Measurements from ENCODE around the gene SERPINB1. TPM values are rescaled to one million over a fixed set of nuclear protein-coding genes. Genes with fewer than 3 reads are reported as not detected.

Gene SERPINB1
- total RNA-seq, 6 experiments from 2014 or later = 21.1 to 39.2 (median 29.3) TPM

GRCh38 chr6:2786269-2786668, 55.4 kb downstream of the SERPINB1 start:
- H3K27me3 Mint-ChIP-seq (ENCODE audit: insufficient read depth) = peaks cover 4% of the 10 kb centered on the region
- no peak for DNase-seq
- peaks cover 25% of the 10 kb centered on the region for H3K36me3 Mint-ChIP-seq (ENCODE audit: low read depth)
- no peak overlapping the region for H3K4me3 Mint-ChIP-seq
- TF ChIP-seq CTCF (IDR thresholded peaks at IDR 0.05) = no peak
- no peaks in the 10 kb centered on the region for H3K9me3 Mint-ChIP-seq
- peaks cover 25% of the 10 kb centered on the region for H3K4me1 Mint-ChIP-seq (ENCODE audit: low read depth)
- no peak overlapping the region; the same call in 1 of the 2 replicates for H3K27ac Mint-ChIP-seq

GRCh38 chr6:2784930-2785329, 56.7 kb downstream of the SERPINB1 start:
- Mint-ChIP-seq H3K9me3 (no peaks in the 10 kb centered on the region), H3K4me3 (no peak overlapping the region), H3K4me1 (ENCODE audit: low read depth) (peaks cover 12% of the 10 kb centered on the region), H3K27me3 (ENCODE audit: insufficient read depth) (peaks cover 2% of the 10 kb centered on the region), H3K27ac (no peak overlapping the region), H3K36me3 (ENCODE audit: low read depth) (peaks cover 25% of the 10 kb centered on the region)
- TF ChIP-seq CTCF (IDR thresholded peaks at IDR 0.05) = no peak
- DNase-seq = no peak

- H3K27ac Mint-ChIP-seq = no peak overlapping the region
- peaks cover 25% of the 10 kb centered on the region for H3K36me3 Mint-ChIP-seq (ENCODE audit: low read depth)
- peaks cover 4% of the 10 kb centered on the region for H3K4me1 Mint-ChIP-seq (ENCODE audit: low read depth)
- no peak overlapping the region for H3K4me3 Mint-ChIP-seq
- H3K27me3 Mint-ChIP-seq (ENCODE audit: insufficient read depth) = peaks cover 2% of the 10 kb centered on the region
- no peak for DNase-seq
- no peak for TF ChIP-seq CTCF (IDR thresholded peaks at IDR 0.05)
- H3K9me3 Mint-ChIP-seq = no peaks in the 10 kb centered on the region
These were observed 57.6 kb downstream of the SERPINB1 start for GRCh38 chr6:2784061-2784460.

GRCh38 chr6:2783188-2783963, 58.3 kb downstream of the SERPINB1 start:
- no peak for DNase-seq
- TF ChIP-seq CTCF (IDR thresholded peaks at IDR 0.05) = no peak
- H3K27ac Mint-ChIP-seq = no peak overlapping the region
- no peaks in the 10 kb centered on the region for H3K4me1 Mint-ChIP-seq (ENCODE audit: low read depth)
- no peak overlapping the region for H3K4me3 Mint-ChIP-seq
- no peaks in the 10 kb centered on the region for H3K9me3 Mint-ChIP-seq
- H3K27me3 Mint-ChIP-seq (ENCODE audit: insufficient read depth) = peaks cover 2% of the 10 kb centered on the region
- H3K36me3 Mint-ChIP-seq (ENCODE audit: low read depth) = peaks cover 25% of the 10 kb centered on the region

GRCh38 chr6:2782825-2783187, 58.9 kb downstream of the SERPINB1 start:
- no peaks in the 10 kb centered on the region for H3K4me1 Mint-ChIP-seq (ENCODE audit: low read depth)
- DNase-seq = no peak
- H3K27me3 Mint-ChIP-seq (ENCODE audit: insufficient read depth) = peaks cover 2% of the 10 kb centered on the region
- H3K9me3 Mint-ChIP-seq = no peaks in the 10 kb centered on the region
- H3K27ac Mint-ChIP-seq = no peak overlapping the region
- H3K36me3 Mint-ChIP-seq (ENCODE audit: low read depth) = peaks cover 22% of the 10 kb centered on the region
- TF ChIP-seq CTCF (IDR thresholded peaks at IDR 0.05) = no peak
- no peak overlapping the region for H3K4me3 Mint-ChIP-seq

Data from HFFc6 (cell line).